HCEC 1CT (cell line): Measurements from ENCODE around the gene SLC25A33.
"Not testable (repeated sequence)": the region's sequence is repeated elsewhere in the genome, so short reads cannot be mapped to it uniquely, and the experiment has no call there.

ENCODE experiments used
- DNase-seq: peaks from one replicate; pipeline ENCODE4 v3.0.0-alpha.2; 2017

SLC25A33 gene

DNA sequence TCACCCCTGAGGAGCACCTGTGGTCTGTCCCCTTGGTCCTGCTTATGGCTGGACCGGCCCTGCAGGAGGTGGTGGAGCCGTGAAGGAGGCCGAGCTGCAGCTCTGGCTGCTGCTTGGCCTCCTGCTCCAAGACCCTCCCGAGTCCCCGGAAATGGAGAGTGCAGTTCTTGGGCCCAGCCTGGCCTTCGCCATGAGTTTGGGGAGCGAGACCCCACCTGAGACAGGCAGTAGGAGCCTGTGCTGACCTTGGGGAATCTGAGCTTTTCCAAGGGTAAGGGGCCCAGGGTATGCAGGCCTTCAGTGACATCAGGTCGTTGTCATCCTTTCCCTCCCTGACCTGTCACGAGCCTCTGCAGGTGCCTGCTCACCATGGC lies 63.5 kb downstream of the SLC25A33 start:
- no peak for DNase-seq

DNA sequence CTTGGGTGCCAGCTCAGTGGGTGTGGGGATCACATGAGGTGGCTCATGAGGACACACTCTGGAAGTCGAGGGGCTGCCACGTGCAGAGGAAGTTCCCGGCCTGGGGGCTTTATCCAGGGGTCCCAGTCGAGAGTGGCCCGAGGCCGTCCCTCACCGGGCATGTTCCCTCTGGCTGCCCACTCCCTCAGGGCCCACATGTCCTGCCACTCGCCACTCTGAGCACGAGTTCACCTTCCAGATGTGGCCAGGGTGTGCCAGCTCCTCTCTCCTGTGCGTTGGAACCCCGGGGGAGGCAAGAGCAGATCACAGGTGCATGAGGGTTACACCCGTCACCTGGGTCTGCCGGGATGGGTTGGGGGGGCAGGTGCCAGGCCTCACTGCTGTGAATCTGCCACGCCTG lies 64.0 kb downstream of the SLC25A33 start:
- no peak for DNase-seq

DNA sequence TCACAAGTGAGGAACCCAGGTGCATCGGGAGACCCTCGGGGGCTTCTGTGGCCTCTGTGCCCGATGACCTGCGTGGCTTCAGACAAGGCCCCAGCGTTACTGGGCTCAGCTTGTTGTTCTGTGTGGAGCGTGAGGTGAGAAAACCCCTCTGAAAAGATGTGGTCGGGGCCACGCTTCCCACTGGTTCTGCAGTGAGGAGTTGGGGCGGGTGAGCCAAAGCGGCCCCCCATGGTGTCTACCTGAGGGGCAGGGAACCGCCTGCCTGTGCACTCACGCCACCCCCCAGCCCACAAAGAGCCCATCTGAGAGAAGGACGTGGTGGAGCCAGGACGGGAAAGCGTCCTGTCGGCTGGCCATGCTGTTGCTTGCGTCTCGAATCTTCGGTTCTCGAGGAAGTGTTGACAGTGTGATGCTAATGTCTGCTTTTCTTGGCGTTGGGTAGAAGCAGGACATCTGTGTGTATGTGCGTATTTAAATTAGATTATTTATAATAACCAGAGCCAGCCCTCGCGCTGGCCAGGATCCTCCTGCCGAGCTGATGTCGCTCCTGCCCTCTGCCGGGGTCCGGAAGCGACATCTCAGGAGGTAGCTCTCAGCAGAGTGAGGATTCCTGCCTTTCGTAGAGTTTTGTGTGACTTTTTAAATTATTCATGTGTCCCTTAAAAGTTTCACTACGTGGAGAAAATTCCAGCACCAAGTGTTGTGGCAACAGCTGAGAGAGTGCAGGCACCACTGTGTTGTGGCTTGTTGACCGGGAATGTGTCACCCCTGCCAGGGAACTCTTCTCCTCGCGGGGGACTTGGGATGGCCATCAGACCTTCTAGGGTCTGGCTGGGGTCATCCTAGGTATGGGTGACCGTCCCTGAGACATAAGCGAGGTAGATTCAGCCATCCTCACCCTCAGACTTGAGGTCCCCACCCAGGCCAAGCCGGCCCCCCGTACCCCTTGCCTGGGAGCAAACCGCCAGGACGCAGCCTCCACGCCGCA lies 64.8 kb downstream of the SLC25A33 start:
- DNase-seq: no peak

DNA sequence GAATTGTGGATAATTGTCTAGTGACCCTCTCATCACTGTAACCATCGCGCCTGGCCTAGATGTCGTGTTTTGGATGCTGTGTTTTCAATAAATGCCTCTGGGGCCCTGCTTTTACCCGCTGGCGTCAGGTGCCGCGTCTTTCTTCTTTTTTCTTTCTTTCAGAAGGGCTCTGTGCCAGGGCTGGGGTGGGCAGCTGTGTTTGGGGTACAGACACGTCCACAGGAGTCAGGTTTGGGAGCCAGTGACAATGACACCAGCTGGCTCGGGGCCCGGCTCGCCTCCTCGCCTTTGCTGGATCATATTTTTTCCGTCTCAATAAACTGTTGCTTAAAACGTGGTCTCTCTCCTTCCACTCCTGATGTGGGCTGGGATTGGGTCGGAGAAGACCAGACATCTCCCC lies 65.6 kb downstream of the SLC25A33 start:
- no peak for DNase-seq

DNA sequence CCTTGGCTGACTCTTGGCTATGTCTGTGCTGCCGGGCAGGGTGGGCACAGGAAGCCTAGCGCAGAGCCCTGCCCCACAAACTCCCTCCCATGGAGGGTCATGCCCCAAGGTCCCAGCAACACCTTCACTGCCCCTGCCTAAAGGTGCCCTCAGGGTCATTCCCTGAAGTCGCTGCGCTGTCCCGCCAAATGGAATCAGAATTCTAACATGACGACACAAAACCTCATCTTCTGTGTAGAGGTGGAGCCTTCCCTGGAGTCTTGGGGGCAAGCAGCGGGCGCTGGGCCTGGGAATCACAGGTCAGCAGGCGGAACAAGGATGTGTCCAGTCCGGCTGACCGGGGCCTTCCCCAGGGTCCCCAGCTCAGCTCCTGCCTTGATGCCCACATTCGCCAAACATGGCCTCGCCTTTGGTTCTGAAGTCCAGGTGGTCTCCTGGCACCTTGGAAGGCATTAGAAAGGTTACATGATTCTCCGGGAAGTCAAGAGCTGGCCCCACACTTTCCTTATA lies 66.7 kb downstream of the SLC25A33 start:
- DNase-seq: no peak

DNA sequence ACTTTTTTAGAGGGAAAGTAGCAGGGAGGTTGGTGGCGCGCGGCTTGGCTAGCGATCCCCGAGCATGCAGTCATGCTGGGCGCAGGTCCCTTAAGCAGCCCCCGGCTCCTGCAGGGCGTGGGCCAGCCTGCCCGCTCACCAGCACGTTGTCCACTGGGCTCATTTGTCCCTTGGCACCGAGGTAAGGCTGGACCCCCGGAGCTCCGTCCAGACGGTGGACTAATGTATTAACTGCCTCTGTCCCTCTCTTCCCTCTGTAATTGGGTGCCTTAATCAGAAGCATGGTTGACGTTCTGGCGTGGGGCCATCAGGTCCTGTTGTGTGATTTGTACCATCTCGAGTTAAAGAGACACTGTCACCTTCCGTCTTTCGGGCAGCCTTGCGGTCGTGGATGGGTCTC lies 67.2 kb downstream of the SLC25A33 start:
- DNase-seq: no peak

DNA sequence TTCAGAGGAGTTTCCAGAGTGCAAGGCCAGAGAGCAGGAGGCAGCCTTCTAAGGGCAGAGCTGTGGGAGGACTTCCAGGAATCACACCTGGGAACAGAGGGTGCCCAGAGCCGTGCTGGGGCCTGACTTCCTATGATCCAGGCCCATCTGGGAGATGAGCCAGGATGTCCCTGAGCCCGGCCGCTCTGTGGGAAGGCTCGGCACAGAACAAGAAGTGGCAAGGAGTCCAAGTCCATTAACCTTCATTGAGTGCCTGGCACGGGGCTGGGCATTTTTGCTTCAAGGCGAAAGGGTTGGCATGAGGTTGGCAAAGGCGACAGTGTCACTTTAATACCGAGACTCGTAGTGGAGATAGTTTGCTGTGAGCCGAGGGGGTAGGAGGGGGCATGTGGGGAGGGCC lies 67.7 kb downstream of the SLC25A33 start:
- DNase-seq: no peak

DNA sequence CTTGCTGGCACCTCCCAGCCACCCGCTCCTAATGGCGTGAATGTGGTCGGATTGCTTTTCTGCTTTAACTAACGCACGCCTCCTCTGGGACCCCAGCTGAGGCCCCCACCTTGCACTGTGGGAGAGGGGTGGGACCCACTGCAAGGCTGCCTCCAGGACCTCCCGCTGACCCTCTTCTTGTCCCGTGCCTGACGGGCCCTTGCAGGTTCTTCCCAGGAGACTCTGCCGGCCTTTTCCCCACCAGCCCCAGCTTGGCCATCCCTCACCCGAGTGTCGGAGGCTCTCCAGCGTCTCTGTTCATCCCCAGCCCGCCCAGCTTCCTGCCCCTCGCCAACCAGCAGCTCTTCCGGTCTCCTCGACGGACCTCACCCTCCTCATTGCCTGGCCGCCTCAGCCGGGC lies 68.1 kb downstream of the SLC25A33 start:
- DNase-seq: no peak

DNA sequence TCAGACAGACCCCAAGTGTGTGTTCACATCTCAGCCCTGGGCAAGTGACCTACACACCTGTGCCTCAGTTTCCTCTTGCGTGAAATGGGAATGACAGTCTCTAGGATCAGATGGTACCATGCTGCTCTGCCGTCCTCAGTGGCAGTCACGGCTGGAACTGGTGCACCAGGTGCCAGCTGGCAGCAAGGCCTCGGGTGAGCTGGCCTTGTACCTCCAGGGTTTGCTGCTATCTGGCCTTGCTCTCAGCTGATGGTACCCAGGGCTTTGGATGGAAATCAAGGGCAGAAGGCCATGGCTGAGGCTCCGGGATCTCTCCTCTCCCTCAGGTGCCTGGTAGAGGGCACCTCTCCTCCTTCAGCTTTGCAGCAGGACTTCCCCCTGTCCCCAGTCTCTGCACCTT lies 70.7 kb downstream of the SLC25A33 start:
- DNase-seq: no peak

DNA sequence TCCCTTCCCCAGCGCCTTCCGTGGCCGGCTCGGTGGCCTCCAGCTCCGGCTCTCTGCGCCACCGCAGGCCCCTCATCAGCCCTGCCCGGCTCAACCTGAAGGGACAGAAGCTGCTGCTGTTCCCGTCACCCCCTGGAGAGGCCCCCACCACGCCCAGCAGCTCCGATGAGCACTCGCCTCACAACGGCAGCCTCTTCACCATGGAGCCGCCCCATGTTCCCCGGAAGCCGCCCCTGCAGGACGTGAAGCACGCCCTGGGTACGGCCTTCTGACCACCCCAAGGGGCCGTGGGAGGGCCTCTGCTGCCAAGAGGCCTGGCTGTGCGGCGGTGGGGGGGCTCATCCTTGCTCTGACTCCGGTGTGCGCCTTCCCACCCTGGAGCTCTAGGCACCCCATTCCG lies 71.3 kb downstream of the SLC25A33 start:
- no peak for DNase-seq

DNA sequence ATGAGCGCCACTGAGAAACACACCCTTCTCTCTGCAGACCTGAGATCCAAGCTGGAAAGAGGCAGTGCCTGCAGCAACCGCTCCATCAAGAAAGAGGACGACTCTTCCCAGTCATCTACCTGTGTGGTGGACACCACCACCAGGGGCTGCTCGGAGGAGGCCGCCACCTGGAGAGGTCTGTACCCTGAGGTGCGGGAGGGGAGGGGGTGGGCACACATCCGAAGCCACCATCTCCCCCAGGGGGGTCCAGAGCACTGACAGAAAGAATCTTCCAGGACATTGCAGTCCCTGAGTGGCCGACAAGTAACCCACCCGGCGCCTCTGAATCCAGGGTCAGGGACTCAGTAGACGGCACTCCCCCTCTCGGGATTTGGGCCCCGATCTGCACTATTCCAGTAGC lies 72.5 kb downstream of the SLC25A33 start:
- no peak for DNase-seq

DNA sequence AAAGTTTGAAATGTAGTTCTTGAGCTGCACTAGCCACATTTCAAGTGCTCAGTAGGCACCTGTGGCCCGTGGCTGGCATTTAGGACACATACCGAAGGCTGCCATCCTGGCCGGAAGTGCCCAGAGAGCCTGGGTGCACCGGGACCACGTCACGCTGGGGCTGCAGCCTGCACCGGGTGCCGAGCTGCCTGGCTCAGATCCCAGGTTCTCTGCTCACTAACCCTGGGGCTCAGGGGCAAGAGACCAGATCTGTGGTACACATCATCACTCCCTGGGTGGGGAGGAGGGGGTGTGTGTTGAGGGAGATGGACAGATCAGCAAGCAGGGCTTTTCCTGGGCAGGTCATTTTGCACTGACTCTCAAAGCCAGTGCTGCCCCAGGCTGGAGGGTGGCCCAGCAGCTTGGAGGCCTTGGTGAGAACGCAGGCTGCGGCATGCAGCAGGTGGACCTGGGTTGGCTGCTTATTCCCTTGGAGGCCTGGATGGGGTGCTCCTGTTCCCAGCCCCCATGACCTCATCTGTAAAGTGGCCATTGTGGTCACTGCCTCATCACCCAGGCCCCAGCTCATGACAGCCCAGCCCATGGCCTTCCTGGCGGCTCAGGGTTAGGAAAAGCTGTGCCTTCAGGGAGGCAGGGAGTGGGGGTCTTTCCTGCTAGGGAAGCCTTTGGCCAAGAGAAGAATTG lies 73.0 kb downstream of the SLC25A33 start:
- no peak for DNase-seq

DNA sequence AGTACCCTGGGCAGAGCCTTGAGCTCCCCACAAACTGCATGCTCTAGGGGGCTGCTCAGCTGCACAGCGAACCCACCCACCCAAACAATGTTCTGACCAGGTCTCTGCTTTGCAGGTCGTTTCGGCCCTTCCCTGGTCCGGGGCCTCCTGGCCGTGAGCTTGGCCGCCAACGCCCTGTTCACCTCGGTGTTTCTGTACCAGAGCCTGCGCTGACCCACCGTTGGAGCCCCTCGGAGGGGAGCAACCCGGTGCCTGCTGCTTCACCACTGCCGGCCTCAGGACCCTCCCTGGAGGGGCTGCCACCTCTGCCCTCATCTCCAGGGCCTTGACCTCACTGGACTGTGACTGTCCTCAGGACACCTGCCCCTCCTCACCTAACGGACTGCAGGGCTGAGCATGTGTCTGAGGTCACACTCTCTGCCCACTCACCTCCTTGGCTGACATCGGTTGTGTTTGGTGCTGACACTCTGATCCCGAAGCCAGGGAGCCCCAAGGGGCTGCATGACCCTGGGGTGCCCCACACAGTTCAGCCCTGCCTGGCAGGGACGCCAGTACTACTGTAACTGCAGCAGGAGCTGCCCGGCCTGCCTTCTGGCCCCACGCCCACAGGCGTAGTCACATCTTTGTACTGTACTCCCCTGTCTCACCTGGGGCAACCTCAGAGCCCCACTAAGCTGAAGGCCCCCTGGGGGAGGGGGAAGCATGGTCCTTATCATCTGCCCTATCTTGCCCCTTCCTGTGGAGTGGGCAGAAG lies 73.8 kb downstream of the SLC25A33 start:
- no peak for DNase-seq

DNA sequence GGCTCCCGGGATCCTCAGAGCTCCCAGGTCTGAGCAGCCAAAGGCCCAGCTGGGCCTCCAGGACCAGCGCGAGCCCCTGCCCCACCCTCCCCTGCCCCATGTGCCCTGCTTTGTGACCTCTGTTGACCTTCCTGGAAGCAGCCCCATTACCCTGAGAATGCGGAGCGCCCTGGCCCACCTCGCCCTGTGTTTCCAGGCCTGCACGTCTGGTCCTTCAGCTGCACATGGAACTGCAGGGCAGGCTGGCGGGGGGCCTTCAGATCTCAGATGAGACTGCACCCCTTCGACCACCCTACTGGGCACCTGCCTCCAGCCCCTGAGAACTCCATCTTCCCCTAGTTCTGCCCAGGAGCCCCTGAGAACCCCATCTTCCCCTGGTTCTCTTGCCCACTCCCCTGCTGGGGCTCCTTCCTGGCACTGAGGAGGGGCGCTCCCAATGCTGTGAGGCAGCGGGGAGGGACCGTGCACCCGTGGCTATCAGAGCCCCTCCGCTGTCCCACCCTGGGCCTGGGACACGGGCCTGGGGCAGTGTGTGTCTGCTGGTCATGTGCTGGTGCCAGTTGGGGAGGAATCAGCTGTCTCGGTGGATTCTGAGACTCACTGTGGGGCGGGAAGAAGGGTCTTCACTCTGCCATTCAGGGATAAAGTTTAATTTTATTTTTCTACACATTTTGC lies 74.5 kb downstream of the SLC25A33 start:
- DNase-seq: no peak

DNA sequence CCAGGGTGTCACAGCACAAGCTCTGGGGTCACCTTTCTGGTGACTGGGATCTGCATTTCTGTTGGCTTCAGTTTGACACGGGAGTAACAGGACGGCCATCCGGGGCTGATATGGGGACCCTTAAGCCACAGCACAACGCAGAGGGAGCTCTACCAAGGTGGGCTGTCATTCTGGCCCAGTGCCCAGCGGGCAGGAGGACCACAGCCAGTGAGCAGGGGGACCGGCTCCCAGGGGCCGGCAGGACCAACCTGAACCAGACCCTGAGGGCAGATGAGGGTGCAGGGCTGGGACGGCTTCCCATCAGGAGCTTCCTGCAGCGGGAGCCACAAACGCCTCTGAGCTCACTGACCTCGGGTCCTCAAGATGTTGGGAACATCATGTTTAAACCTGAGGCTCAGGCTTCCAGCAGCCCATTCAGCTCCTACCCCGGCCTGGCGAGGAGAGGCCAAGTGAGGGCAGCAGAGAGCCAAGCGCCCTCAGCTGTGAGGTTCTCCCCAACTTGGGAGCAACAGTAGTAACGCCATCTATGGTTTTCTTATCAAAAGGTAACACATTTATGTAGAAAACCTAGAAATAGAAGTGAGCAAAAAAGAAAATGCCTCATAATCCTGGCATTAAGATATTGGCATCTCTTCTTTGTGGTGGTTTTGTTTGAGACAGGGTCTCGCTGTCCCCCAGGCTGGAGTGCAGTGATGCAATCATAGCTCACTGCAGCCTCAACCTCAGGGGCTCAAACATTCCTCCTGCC lies 76.2 kb downstream of the SLC25A33 start:
- DNase-seq: peak; percentile 49

DNA sequence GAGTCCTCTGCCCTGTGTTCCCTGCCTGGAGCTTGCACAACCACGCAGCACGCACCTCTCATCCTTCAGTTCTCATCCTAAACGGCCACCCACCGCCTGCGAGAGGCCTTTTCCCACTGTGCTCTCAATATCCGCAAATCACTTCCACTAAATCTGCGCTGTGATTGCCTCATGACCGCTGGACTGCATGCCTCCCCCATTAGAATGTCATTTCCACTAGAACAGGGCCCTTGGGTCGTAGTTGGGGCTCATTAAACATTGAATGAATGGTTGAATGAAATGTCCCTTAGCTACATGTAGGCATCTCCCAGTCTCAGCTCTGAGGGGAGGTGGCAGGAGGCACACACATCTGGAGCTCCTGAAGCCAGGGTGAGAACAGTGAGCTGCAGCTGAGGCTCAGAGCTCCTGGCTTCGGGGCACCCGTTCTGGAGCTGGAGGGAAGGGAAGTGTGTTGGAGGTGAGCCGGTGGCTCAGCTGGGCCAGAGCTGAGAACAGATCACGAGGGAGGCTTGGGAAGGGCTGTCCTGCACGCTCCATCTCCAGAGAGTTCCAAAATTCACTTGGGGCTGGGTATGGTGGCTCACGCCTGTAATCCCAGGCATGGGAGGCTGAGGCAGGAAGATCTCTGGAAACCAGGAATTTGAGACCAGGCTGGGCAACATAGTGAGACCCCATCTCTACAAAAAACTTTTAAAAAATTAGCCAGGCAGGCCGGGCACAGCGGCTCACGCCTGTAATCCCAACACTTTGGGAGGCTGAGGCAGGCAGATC lies 79.8 kb downstream of the SLC25A33 start:
- DNase-seq: no peak

DNA sequence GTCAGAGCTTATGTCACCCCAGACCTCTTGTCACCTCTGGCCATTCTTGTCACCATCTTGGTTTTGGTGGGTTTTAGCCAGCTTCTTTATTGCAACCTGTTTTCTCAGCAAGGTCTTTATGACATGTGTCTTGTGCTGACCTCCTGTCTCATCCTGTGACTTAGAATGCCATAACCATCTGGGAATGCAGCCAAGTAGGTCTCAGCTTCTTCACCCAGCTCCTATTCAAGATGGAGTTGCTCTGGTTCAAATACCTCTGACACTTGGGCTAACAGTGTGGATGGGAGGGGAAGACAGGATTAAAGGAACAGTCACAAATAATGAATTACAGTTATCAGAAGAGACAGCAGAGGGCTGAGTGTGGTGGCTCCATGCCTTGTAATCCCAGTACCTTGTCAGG lies 81.8 kb downstream of the SLC25A33 start:
- no peak for DNase-seq

DNA sequence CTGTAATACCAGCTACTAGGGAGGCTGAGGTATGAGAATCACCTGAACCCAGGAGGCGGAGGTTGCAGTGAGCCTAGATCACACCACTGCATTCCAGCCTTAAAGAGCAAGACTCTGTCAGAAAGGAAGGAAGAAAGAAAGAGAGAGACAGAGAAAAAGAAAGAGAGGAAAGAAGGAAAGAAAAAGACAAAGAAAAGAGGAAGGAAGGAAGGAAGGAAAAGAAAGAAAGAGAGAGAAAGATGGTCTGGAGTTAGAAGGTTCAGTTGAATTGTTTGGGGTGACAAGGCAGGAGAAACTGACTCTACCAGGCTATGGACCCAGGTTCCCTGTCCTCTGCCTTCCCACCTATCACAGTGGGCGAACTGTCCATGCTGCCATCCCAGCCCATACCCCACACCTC lies 84.8 kb downstream of the SLC25A33 start:
- DNase-seq: no peak

DNA sequence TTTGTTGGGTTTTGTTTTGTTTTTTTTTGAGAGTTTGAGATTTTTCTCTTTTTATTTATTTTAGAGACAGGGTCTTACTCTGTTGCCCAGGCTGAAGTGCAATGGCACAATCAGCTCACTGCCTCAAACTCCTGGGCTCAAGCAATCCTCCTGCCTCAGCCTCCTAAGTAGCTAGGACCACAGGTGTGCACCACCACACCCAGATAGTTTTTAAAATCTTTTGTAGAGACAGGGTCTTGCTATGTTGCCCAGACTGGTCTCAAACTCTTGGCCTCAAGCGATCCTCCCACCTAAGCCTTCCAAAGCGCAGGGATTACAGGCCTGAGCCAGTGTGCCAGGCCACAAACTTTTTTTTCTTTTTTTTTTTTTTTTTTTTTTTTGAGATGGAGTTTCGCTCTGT lies 85.8 kb downstream of the SLC25A33 start:
- DNase-seq: not testable (repeated sequence)

DNA sequence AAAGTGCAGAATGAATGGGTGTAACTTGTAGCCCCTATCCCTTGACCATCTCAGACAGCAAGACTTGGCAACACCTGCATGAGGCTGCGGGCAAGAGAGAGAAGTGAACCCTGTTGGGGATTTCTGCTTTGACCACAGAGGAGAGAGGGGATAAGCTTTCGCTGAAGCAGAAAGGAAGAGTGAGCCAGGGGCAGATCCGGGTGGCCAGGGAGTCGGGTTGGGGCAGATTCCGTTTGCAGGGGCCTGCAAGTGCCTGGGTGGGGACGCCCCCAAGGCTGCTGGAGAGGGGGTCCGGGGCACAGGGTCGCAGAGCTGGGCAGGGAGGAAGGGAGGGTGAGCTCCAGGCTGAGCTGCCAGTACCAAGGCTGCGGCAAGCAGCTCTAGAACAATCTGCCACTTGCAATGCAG lies 86.9 kb downstream of the SLC25A33 start:
- DNase-seq: no peak
